ENCODE data around the gene TSKU.

DNA sequence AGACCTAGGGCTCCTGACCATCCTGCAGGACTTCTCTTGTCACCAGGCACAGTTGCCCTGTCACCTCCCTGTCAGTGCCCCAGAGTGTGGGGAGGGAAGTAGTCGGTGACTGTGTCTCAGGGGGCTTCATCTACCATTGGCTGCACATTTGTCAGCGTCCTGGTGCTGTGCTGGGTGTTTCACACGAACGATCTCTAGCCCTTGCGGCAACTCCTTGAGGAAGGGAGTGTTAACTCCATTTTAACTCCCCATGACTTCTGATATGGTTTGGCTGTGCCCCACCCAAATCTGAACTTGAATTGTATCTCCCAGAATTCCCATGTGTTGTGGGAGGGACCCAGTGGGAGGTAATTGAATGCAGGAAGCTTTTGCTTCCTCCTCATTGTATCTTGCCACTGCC, 7.1 kb downstream of the TSKU start:
- TF ChIP-seq, protein P1, sequence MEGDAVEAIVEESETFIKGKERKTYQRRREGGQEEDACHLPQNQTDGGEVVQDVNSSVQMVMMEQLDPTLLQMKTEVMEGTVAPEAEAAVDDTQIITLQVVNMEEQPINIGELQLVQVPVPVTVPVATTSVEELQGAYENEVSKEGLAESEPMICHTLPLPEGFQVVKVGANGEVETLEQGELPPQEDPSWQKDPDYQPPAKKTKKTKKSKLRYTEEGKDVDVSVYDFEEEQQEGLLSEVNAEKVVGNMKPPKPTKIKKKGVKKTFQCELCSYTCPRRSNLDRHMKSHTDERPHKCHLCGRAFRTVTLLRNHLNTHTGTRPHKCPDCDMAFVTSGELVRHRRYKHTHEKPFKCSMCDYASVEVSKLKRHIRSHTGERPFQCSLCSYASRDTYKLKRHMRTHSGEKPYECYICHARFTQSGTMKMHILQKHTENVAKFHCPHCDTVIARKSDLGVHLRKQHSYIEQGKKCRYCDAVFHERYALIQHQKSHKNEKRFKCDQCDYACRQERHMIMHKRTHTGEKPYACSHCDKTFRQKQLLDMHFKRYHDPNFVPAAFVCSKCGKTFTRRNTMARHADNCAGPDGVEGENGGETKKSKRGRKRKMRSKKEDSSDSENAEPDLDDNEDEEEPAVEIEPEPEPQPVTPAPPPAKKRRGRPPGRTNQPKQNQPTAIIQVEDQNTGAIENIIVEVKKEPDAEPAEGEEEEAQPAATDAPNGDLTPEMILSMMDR (conservative IDR thresholded peaks at IDR 0.05; ENCODE audit: low read length) = no peak
- no peak for TF ChIP-seq EZH2phosphoT487 (IDR thresholded peaks at IDR 0.05; ENCODE audit: borderline replicate concordance, low read depth, low read length)

Measured in OCI-LY7 (cell line).